Measurements from ENCODE around the gene OR5C1.
"Not testable (repeated sequence)": the region's sequence is repeated elsewhere in the genome, so short reads cannot be mapped to it uniquely, and the experiment has no call there.

OR5C1 gene

GRCh38 chr9:122812736-122813135 is 24.0 kb downstream of the OR5C1 start:
- peak in 1 of 14 donors; percentile 66 for DNase-seq

- DNase-seq = no peak
These were observed 25.8 kb downstream of the OR5C1 start for GRCh38 chr9:122814545-122814944.

GRCh38 chr9:122815544-122815943 is 26.8 kb downstream of the OR5C1 start:
- DNase-seq = no peak

- DNase-seq = peak in 1 of 14 donors; percentile 22
These were observed 27.6 kb downstream of the OR5C1 start for GRCh38 chr9:122816163-122816867.

GRCh38 chr9:122819326-122819725 is 30.6 kb downstream of the OR5C1 start:
- no peak for DNase-seq

- no peak for DNase-seq
These were observed 31.2 kb downstream of the OR5C1 start for GRCh38 chr9:122819791-122820489.

- DNase-seq = no peak
These were observed 31.7 kb downstream of the OR5C1 start for GRCh38 chr9:122820490-122820845.

GRCh38 chr9:122821278-122821943 is 32.7 kb downstream of the OR5C1 start:
- DNase-seq = no peak

GRCh38 chr9:122822056-122822455 is 33.3 kb downstream of the OR5C1 start:
- no peak for DNase-seq

GRCh38 chr9:122822938-122823337 is 34.2 kb downstream of the OR5C1 start:
- DNase-seq = no peak

GRCh38 chr9:122827761-122828093 is 39.0 kb downstream of the OR5C1 start:
- peak in 1 of 14 donors; percentile 9 for DNase-seq

- DNase-seq = not testable (repeated sequence)
These were observed 40.2 kb downstream of the OR5C1 start for GRCh38 chr9:122828965-122829284.

GRCh38 chr9:122832194-122832593 is 43.5 kb downstream of the OR5C1 start:
- DNase-seq = no peak

GRCh38 chr9:122835313-122835731 is 46.6 kb downstream of the OR5C1 start:
- peak in 3 of 14 donors; percentile 23 to 97 (median 29) for DNase-seq

GRCh38 chr9:122837266-122837850 is 48.6 kb downstream of the OR5C1 start:
- DNase-seq = no peak

- not testable (repeated sequence) for DNase-seq
These were observed 49.7 kb downstream of the OR5C1 start for GRCh38 chr9:122838441-122838840.
